Epithelial cell of proximal tubule (primary cell): ENCODE data around the gene STAMBP. TPM values are rescaled to one million over a fixed set of nuclear protein-coding genes. Genes with fewer than 3 reads are reported as not detected.

Experiments
- DNase-seq: peaks from one replicate; pipeline ENCODE4 v3.0.0-alpha.2; 2011; ENCODE audit warnings: low read depth
- H3K4me3 ChIP-seq: 2 replicates; pipeline ENCODE4 v1.5.1; 2011; ENCODE audit warnings: low read depth, mild to moderate bottlenecking, low read length
- CTCF ChIP-seq: conservative IDR thresholded peaks from 2 replicates; pipeline ENCODE4 v1.5.1; 2012; ENCODE audit warnings: low read depth, mild to moderate bottlenecking, low read length
- total RNA-seq: library from RNA; depleted of rRNA; stranded (reverse); fragments of >200 nt; gene quantifications from 2 replicates; pipeline ENCODE4 v1.2.3, GENCODE V29; 2015

Gene STAMBP
- total RNA-seq, 1 donor from 2014 or later = 37.5 TPM

DNA sequence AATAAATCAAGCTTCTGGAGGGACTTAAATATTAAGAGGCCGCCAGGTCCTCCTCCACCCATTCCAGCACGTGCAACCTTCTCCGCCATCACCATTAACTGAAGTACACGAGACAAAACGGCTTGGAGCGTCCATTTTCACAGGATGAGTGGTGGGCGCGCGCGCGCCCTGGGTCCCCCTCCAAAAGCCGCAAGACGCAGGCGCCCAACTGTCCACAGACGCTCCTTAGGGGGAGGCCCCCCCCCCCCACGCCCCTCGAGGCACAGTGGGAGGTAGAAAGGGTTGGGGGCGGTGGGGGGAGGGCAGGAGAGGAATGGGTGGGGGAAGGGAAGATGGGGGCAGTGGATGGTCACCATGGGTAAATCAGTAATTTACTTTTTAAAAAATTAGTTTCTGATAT lies 10.5 kb upstream of the STAMBP start:
- DNase-seq = no peak
- no peak for TF ChIP-seq CTCF
- H3K4me3 ChIP-seq = no peak overlapping the region

DNA sequence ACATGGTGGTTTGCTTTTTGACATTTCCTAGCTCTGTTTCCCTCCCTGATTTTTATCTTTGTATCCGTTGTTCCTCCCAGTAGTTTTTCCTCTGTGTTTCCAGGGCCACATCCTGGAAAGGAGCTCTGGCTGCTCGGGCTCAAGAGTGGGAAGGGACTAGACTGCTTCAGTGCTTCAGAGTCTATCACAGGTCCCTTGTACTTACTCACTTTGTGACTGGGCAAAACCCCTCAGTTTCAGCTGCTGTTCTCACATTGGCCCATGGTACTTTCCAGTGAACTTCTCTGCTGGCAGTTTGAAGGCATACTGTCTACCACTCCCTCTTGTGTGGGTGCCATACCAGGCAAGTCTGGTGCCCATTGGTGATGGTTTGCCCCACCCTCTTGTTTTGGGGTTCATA lies 7.5 kb upstream of the STAMBP start:
- no peak for TF ChIP-seq CTCF
- DNase-seq = no peak
- no peak overlapping the region for H3K4me3 ChIP-seq

DNA sequence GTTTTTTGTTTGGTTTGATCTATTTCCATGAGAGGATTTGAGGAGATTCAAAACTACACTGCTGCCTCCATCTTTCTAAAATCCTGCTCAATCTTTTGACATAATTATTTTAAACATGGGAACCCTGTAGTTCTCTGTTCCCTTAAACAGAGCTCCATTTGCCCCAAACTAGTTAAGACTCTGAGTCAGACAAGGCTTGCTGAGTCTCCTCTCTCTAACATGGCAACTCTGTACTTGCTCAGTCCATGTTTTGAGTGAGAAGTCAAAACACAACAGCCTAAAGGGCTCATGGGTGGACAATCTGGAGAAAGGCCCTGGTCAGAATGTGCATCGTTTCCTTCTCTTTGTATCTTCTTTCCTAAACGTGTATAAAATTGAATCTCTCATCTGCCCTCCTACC lies 7.1 kb upstream of the STAMBP start:
- no peak for DNase-seq
- TF ChIP-seq CTCF = no peak

GRCh38 chr2:73822276-73822675 lies 6.5 kb upstream of the STAMBP start:
- TF ChIP-seq CTCF = no peak
- DNase-seq = no peak
- no peak overlapping the region for H3K4me3 ChIP-seq

More for the DNA sequence above, 7.1 kb upstream of the STAMBP start:
- no peak overlapping the region for H3K4me3 ChIP-seq

DNA sequence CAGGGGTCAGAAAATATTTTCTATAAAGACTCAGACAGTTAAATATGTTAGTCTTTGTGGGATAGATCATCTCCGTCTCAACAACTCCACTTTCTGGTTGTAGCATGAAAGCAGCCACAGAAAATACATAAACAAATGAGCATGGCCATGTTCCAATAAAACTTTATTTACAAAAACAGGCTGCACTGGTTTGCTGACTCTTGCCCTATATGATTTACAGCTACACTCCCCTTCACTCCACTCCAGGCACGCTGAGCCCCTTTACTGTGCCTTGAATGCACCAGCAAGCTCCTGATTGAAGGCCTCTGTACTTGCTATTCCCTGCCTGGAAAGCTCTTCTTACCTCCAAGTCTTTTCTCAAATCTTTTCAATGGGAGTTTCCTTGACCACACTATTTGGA lies 5.8 kb upstream of the STAMBP start:
- H3K4me3 ChIP-seq = no peak overlapping the region
- no peak for TF ChIP-seq CTCF
- DNase-seq = no peak

DNA sequence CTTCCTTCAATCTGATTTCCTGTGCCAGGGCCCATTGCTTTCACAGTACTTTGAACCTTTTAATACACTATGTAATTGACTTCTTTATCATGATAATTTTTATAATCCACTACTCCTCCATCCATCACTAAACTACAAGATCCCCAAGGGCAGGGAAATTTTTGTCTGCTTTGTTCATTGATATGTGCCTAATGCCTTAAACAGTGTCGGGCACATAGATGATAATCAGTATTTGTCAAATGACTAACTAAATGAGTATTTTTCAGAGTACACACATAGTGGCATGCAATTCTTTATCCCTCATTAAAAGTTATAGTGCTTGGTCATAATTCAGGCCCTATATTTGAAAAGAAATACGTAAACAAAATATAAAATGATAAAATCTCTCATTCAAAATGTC lies 5.3 kb upstream of the STAMBP start:
- no peak for DNase-seq
- TF ChIP-seq CTCF = no peak
- no peak overlapping the region for H3K4me3 ChIP-seq

GRCh38 chr2:73823916-73824523 lies 4.7 kb upstream of the STAMBP start:
- peak; percentile 93 for TF ChIP-seq CTCF
- H3K4me3 ChIP-seq = no peak overlapping the region
- DNase-seq = no peak
